A549 (cell line): ENCODE results near the gene LHX4. TPM values are rescaled to one million over a fixed set of nuclear protein-coding genes. Genes with fewer than 3 reads are reported as not detected.

Experiments
- ATAC-seq, 2 experiments: fragments of 200-7000 bp in 1 of 2; fragments of >200 bp in 1 of 2; cut with Nextera tagmentation in 1 of 2; cut with Tn5 transposase in 1 of 2; 3 replicates each; pipeline versions ENCODE4 v1.8.0 to v1.9.1; 2018 to 2020; ENCODE audit warnings: mild to moderate bottlenecking in 1 of 2, moderate library complexity in 1 of 2
- CTCF ChIA-PET: fragments of 300-600 bp; sonication (Branson Sonifier 250); formaldehyde crosslinking; extraction: SDS; loops from one replicate; lab custom pipeline; 2021; ENCODE audit warnings: antibody characterized with exemption, inconsistent platforms; lab: Yijun Ruan, JAX
- POLR2A ChIA-PET: fragments of 350-600 bp; formaldehyde crosslinking; extraction: SDS; loops from one replicate; lab custom pipeline; 2021; ENCODE audit warnings: antibody characterized with exemption, inconsistent platforms; lab: Yijun Ruan, JAX
- DNase-seq, 2 experiments: peaks; one replicate each; pipeline versions ENCODE4 v3.0.0 to v3.0.0-alpha.2; 2011 to 2016; ENCODE audit warnings: low read depth in 1 of 2, low spot score in 1 of 2
- FAIRE-seq: peaks from 2 replicates; lab custom pipeline; 2011; peaks lifted over from hg19 to GRCh38; lab: Jason Lieb, UNC
- H3K27ac ChIP-seq, 2 experiments: fragments of >200 bp; sonication (Bioruptor Twin); formaldehyde crosslinking; 3 replicates each; pipeline ENCODE4 v1.5.1; 2016 to 2017
- H3K4me1 ChIP-seq: fragments of >200 bp; sonication (Bioruptor Twin); formaldehyde crosslinking; 3 replicates; pipeline ENCODE4 v1.6.1; 2016
- H3K4me2 ChIP-seq: fragments of >200 bp; sonication (Bioruptor Twin); formaldehyde crosslinking; 3 replicates; pipeline ENCODE4 v1.6.1; 2016
- H3K4me3 ChIP-seq: fragments of >200 bp; sonication (Bioruptor Twin); formaldehyde crosslinking; 3 replicates; pipeline ENCODE4 v1.5.1; 2016
- H3K9me3 ChIP-seq: fragments of >200 bp; sonication (Bioruptor Twin); formaldehyde crosslinking; 3 replicates; pipeline ENCODE4 v1.6.1; 2016
- BHLHE40 ChIP-seq: IDR thresholded peaks from 2 replicates; pipeline ENCODE4 v1.6.1; 2012; ENCODE audit warnings: low read depth, low read length, inconsistent platforms
- CBX2 ChIP-seq: fragments of 200-600 bp; sonication (generic); IDR thresholded peaks from 2 replicates; pipeline ENCODE4 v1.6.1; 2016; ENCODE audit warnings: low read depth, mild to moderate bottlenecking, borderline replicate concordance
- EHF ChIP-seq: fragments of 250-450 bp; sonication (Bioruptor Pico); IDR thresholded peaks from 2 replicates; pipeline ENCODE4 v1.5.0; 2020; ENCODE audit warnings: mild to moderate bottlenecking
- EHMT2 ChIP-seq: fragments of 200-600 bp; sonication (generic); IDR thresholded peaks from 2 replicates; pipeline ENCODE4 v1.6.1; 2016; ENCODE audit warnings: antibody characterized with exemption, low read depth, mild to moderate bottlenecking, moderate library complexity
- EP300 ChIP-seq, 2 experiments: fragments of >200 bp; sonication (Bioruptor Twin); formaldehyde crosslinking; IDR thresholded peaks; 2 replicates in 1 of 2; 3 replicates in 1 of 2; pipeline ENCODE4 v1.6.1; 2016 to 2017
- FOSL2 ChIP-seq, 2 experiments: fragments of 450-650 bp in 1 of 2; fragments of >200 bp in 1 of 2; sonication (Bioruptor Twin) in 1 of 2; formaldehyde crosslinking; IDR thresholded peaks; 2 replicates each; pipeline versions ENCODE4 v1.5.0 to v1.6.1; 2016 to 2020; ENCODE audit warnings: mild to moderate bottlenecking in 1 of 2, moderate library complexity in 1 of 2
- HOXB13 ChIP-seq: fragments of 250-450 bp; sonication (Bioruptor Pico); IDR thresholded peaks from 2 replicates; pipeline ENCODE4 v1.5.0; 2020; ENCODE audit warnings: low read depth, mild to moderate bottlenecking, moderate library complexity
- JUN ChIP-seq, 2 experiments: fragments of >200 bp; sonication (Bioruptor Twin); formaldehyde crosslinking; IDR thresholded peaks; 2 replicates in 1 of 2; 3 replicates in 1 of 2; pipeline ENCODE4 v1.6.1; 2016 to 2017
- NFE2L2 ChIP-seq: fragments of 150-350 bp; conservative IDR thresholded peaks from 2 replicates; pipeline ENCODE4 v1.6.1; 2014; ENCODE audit warnings: low read length
- NPAS2 ChIP-seq: fragments of 250-450 bp; sonication (Bioruptor Pico); IDR thresholded peaks from 2 replicates; pipeline ENCODE4 v1.8.0; 2022; ENCODE audit warnings: mild to moderate bottlenecking, moderate library complexity, borderline replicate concordance
- NR3C1 ChIP-seq: fragments of >200 bp; sonication (Bioruptor Twin); formaldehyde crosslinking; IDR thresholded peaks from 3 replicates; pipeline ENCODE4 v1.6.1; 2017
- PHF8 ChIP-seq: fragments of 200-600 bp; sonication (generic); IDR thresholded peaks from 2 replicates; pipeline ENCODE4 v1.6.1; 2016; ENCODE audit warnings: low read depth, mild to moderate bottlenecking, antibody characterized with exemption, moderate library complexity, borderline replicate concordance
- RAD21 ChIP-seq, 2 experiments: fragments of >200 bp in 1 of 2; sonication (Bioruptor Twin) in 1 of 2; formaldehyde crosslinking in 1 of 2; IDR thresholded peaks in 1 of 2; conservative IDR thresholded peaks in 1 of 2; 2 replicates in 1 of 2; 3 replicates in 1 of 2; pipeline ENCODE4 v1.6.1; 2012 to 2018; ENCODE audit warnings: inconsistent platforms in 1 of 2
- USF2 ChIP-seq: fragments of 450-650 bp; IDR thresholded peaks from 2 replicates; pipeline ENCODE4 v1.6.1; 2014; ENCODE audit warnings: antibody characterized with exemption
- ZSCAN20 ChIP-seq: fragments of 250-450 bp; sonication (Bioruptor Pico); IDR thresholded peaks from 2 replicates; pipeline ENCODE4 v1.8.0; 2022; ENCODE audit warnings: mild to moderate bottlenecking, moderate library complexity
- WGBS: methylation state at CpG from one replicate; pipeline ENCODE4 v1.1.6; 2017; ENCODE audit errors: missing lambda C conversion rate; 5-methylcytosine and 5-hydroxymethylcytosine counted together
- polyA plus RNA-seq, 4 experiments: library from polyadenylated mRNA; depleted of rRNA in 3 of 4; stranded (reverse); fragments of >200 nt; fragmentation: RNase III in 1 of 4; extraction: RNeasy Plus Mini Kit Qiagen cat#74134 plus additional on column Dnase treatment in 1 of 4; gene quantifications; 2 replicates in 3 of 4; 3 replicates in 1 of 4; pipeline ENCODE4 v1.2.3, GENCODE V29; 2011 to 2017
- TF ChIP-seq, protein P1 (sequence below): IDR thresholded peaks from 2 replicates; pipeline ENCODE4 v1.6.1; 2012

Gene LHX4
- polyA plus RNA-seq, 2 of the 4 experiments (the other 2 are of a cell fraction), result 0.62 to 0.80 TPM

DNA sequence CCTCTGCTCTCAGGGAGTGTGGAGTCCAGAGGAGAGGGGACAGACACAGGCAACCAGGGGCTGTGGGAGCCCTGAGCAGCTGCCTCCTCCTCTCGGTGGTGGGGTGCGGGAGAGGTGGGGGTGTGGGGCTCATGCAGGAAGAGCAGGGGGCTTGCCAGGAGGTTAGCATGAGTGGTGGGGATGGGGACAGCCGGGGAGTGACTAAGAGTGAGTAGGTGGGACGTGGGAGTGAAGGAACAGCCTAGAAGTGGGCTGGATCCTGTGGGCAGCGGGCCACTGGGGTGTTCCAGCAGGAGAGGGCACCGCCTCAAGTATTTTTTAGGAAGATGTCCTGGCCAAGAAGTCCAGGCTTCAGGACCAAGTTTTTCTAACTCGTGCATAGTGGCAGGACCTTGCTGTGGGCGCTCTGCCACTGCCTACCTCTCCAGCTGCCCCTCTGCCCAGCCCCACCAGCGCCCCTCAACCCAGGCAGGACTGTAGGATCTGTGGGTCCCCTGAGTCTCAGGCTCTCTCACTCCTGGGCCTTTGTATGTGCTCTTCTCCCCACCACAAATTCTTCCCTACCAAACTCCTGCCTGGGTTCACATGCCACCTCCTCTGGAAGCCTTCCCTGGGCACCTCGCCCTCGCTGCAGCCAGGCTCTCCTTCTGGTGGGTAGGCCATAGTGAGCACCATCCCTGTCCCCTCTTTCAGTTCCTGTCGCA is 18.8 kb upstream of the LHX4 start (continued):
- TF ChIP-seq BHLHE40 (no peak), USF2 (no peak), HOXB13 (CRISPR knock-in tag) (no peak), FOSL2 (IDR thresholded peaks at IDR 0.05) (no peak), FOSL2 (CRISPR knock-in tag; IDR thresholded peaks at IDR 0.05) (no peak)
- TF ChIP-seq, protein P1, sequence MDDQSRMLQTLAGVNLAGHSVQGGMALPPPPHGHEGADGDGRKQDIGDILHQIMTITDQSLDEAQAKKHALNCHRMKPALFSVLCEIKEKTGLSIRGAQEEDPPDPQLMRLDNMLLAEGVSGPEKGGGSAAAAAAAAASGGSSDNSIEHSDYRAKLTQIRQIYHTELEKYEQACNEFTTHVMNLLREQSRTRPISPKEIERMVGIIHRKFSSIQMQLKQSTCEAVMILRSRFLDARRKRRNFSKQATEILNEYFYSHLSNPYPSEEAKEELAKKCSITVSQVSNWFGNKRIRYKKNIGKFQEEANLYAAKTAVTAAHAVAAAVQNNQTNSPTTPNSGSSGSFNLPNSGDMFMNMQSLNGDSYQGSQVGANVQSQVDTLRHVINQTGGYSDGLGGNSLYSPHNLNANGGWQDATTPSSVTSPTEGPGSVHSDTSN, result no peak

- no peaks in the 10 kb centered on the region for H3K4me1 ChIP-seq
- no peak for DNase-seq
- ChIA-PET POLR2A (no interaction called here), CTCF (interaction anchor here (1.3 kb wide), 1 partner anchor 10 kb away, joined by 3 read pairs; no protein-coding TSS in a partner anchor)
- no peak for TF ChIP-seq NPAS2
- no peak for TF ChIP-seq USF2
- no peak for TF ChIP-seq ZSCAN20 (CRISPR knock-in tag)
- TF ChIP-seq NR3C1, result no peak
- no peak for TF ChIP-seq RAD21 (conservative IDR thresholded peaks at IDR 0.05 in 1 of 2, IDR thresholded peaks at IDR 0.05 in 1 of 2)
- ATAC-seq, result no peak
- H3K4me2 ChIP-seq, result no peak overlapping the region
- H3K4me3 ChIP-seq, result no peak overlapping the region
- H3K9me3 ChIP-seq, result no peaks in the 10 kb centered on the region
- FAIRE-seq, result no peak
- WGBS, result 80% methylated on average over 8 of the region's 8 CpGs
- H3K27ac ChIP-seq, result no peak overlapping the region
Observed at GRCh38 chr1:180211860-180212229, 18.2 kb upstream of the LHX4 start.

GRCh38 chr1:180213401-180214170 is 16.5 kb upstream of the LHX4 start:
- DNase-seq (peak; percentile 19 to 69), FAIRE-seq (no peak), ATAC-seq (peak in 1 of 2 experiments; percentile 36; a peak in 2 of 6 replicates)
- H3K4me1 ChIP-seq, result no peaks in the 10 kb centered on the region
- H3K4me2 ChIP-seq, result 0 out of 3 replicates have a peak overlapping the region, but pooled peaks have one; percentile 24
- POLR2A ChIA-PET, result no interaction called here
- WGBS, result 77% methylated on average over 14 of the region's 15 CpGs
- H3K9me3 ChIP-seq, result no peaks in the 10 kb centered on the region
- CTCF ChIA-PET, result interaction anchor here (1.0 to 1.2 kb wide), 2 partner anchors 9 to 34 kb away, joined by 3 read pairs; no protein-coding TSS in a partner anchor
- TF ChIP-seq USF2 (peak; percentile 76), EHF (CRISPR knock-in tag) (no peak)
- H3K4me3 ChIP-seq, result no peak overlapping the region
- no peak overlapping the region for H3K27ac ChIP-seq

DNA sequence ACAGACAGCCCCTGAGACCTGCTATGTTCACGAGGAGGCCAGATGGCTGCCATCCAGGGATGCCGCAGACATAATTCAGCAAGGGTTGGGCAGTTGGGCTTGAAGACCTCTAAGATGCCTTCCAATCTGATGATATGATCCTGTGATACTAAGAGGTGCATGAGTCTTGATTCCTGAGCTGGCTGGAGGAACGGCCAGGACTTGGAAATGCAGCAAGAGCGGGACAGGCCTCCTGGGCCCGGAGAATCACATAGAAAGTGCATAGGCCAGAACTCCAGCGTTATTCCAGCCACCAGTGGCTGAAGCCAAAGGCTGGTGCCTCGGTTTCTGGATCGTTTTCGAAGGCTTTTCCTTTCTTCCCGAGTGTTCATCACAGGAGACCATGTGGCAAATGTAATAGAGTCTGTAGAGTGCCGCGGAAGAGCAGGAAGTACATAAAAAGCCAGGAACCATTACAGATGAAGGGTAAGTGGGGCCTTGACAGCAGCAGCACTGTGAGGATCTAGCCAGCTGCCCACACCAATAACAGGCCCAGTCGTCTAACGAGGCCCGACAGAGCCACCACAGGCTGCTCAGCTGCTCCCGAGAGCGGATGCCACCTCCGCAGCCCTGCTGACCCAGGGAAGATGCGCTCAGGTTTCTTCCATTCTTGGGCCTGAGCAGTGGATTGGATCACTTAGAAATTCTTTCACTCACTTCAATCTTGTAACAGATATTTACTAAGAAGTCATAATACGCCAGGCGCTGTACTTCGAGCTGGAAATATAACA is 14.0 kb upstream of the LHX4 start:
- H3K9me3 ChIP-seq, result no peaks in the 10 kb centered on the region
- FAIRE-seq (no peak), ATAC-seq (no peak), DNase-seq (no peak)
- no peaks in the 10 kb centered on the region for H3K4me1 ChIP-seq
- POLR2A ChIA-PET, result no interaction called here
- no peak overlapping the region for H3K4me3 ChIP-seq
- WGBS, result 76% methylated on average over 19 of the region's 22 CpGs
- H3K4me2 ChIP-seq, result no peak overlapping the region
- H3K27ac ChIP-seq, result no peak overlapping the region
- CTCF ChIA-PET, result interaction anchor here (0.9 to 1.3 kb wide), 3 partner anchors 15 to 28 kb away, joined by 3 to 4 read pairs (median 3); no protein-coding TSS in a partner anchor
- TF ChIP-seq NFE2L2 (no peak), JUN (IDR thresholded peaks at IDR 0.05) (no peak), NR3C1 (no peak), EP300 (IDR thresholded peaks at IDR 0.05) (no peak), CBX2 (no peak), BHLHE40 (no peak), EHMT2 (no peak), PHF8 (no peak)
